HEK293 (cell line): ENCODE data around the gene CFAP20.

Source experiments
- CTCF ChIA-PET: fragments of 350-600 bp; formaldehyde crosslinking; extraction: SDS; loops from one replicate; lab custom pipeline; 2021; ENCODE audit warnings: antibody characterized with exemption; lab: Yijun Ruan, JAX
- POLR2A ChIA-PET: fragments of 300-600 bp; formaldehyde crosslinking; extraction: SDS; loops from one replicate; lab custom pipeline; 2020; ENCODE audit warnings: antibody characterized with exemption, inconsistent platforms; lab: Yijun Ruan, JAX
- H3K27ac ChIP-seq: fragments of 200-500 bp; sonication (Bioruptor generic); 2 replicates; pipeline ENCODE4 v1.5.1; 2014; ENCODE audit warnings: low read depth, low read length, control low read depth, inconsistent platforms; ENCODE audit errors: extremely low read depth
- H3K36me3 ChIP-seq, 2 experiments: fragments of 200-500 bp in 1 of 2; sonication (Bioruptor generic) in 1 of 2; 1 replicate in 1 of 2; 2 replicates in 1 of 2; pipeline ENCODE4 v1.5.1; 2014 to 2017; ENCODE audit warnings: inconsistent platforms in 2 of 2, low read length in 2 of 2; ENCODE audit not compliant: control insufficient read depth in 2 of 2, insufficient read depth in 1 of 2
- H3K4me1 ChIP-seq: fragments of 200-500 bp; sonication (Bioruptor generic); 2 replicates; pipeline ENCODE4 v1.5.1; 2014; ENCODE audit warnings: mild to moderate bottlenecking, low read length, inconsistent platforms; ENCODE audit not compliant: control insufficient read depth, insufficient read depth
- H3K4me3 ChIP-seq: 2 replicates; pipeline ENCODE4 v1.5.1; 2011; ENCODE audit warnings: low read depth, mild to moderate bottlenecking, control low read depth, low read length, moderate library complexity
- H3K9me3 ChIP-seq: fragments of 200-500 bp; sonication (Bioruptor generic); 2 replicates; pipeline ENCODE4 v1.5.1; 2014; ENCODE audit warnings: low read depth, low read length, inconsistent platforms; ENCODE audit not compliant: control insufficient read depth, insufficient read depth
- GFI1B ChIP-seq: fragments of 450-650 bp; formaldehyde crosslinking; IDR thresholded peaks from 2 replicates; pipeline ENCODE4 v1.5.1; 2016; ENCODE audit warnings: missing biosample characterization, missing genetic modification characterization
- KLF8 ChIP-seq: fragments of 450-650 bp; formaldehyde crosslinking; IDR thresholded peaks from 2 replicates; pipeline ENCODE4 v1.5.1; 2016; ENCODE audit warnings: missing biosample characterization, missing genetic modification characterization
- SP7 ChIP-seq: fragments of 450-650 bp; formaldehyde crosslinking; IDR thresholded peaks from 2 replicates; pipeline ENCODE4 v1.5.1; 2016; ENCODE audit warnings: missing biosample characterization, missing genetic modification characterization
- ZBTB1 ChIP-seq: fragments of 450-650 bp; formaldehyde crosslinking; IDR thresholded peaks from 2 replicates; pipeline ENCODE4 v1.5.1; 2016; ENCODE audit warnings: missing biosample characterization, missing genetic modification characterization
- ZBTB26 ChIP-seq: fragments of 450-650 bp; formaldehyde crosslinking; optimal IDR thresholded peaks from 2 replicates; pipeline ENCODE3; 2016; ENCODE audit warnings: missing biosample characterization, mild to moderate bottlenecking, missing genetic modification characterization
- ZNF202 ChIP-seq: fragments of 450-650 bp; formaldehyde crosslinking; IDR thresholded peaks from 2 replicates; pipeline ENCODE4 v1.5.1; 2016; ENCODE audit warnings: missing biosample characterization, missing genetic modification characterization, borderline replicate concordance
- ZNF223 ChIP-seq: fragments of 450-650 bp; formaldehyde crosslinking; IDR thresholded peaks from 2 replicates; pipeline ENCODE4 v1.5.1; 2016; ENCODE audit warnings: missing biosample characterization, missing genetic modification characterization
- ZNF341 ChIP-seq: fragments of 450-650 bp; formaldehyde crosslinking; IDR thresholded peaks from 2 replicates; pipeline ENCODE4; 2016; ENCODE audit warnings: low read depth, missing biosample characterization, missing genetic modification characterization
- ZNF366 ChIP-seq: fragments of 450-650 bp; formaldehyde crosslinking; conservative IDR thresholded peaks from 2 replicates; pipeline ENCODE4 v1.5.1; 2016; ENCODE audit warnings: missing biosample characterization, missing genetic modification characterization
- ZNF423 ChIP-seq: fragments of 450-650 bp; formaldehyde crosslinking; IDR thresholded peaks from 2 replicates; pipeline ENCODE4 v1.5.1; 2016; ENCODE audit warnings: missing biosample characterization, missing genetic modification characterization
- ZNF48 ChIP-seq: fragments of 450-650 bp; formaldehyde crosslinking; IDR thresholded peaks from 2 replicates; pipeline ENCODE4 v1.5.1; 2016; ENCODE audit warnings: missing biosample characterization, missing genetic modification characterization
- ZNF571 ChIP-seq: fragments of 450-650 bp; formaldehyde crosslinking; IDR thresholded peaks from 2 replicates; pipeline ENCODE4 v1.5.0; 2017; ENCODE audit warnings: missing biosample characterization, missing genetic modification characterization
- ZNF585B ChIP-seq: fragments of 450-650 bp; formaldehyde crosslinking; IDR thresholded peaks from 2 replicates; pipeline ENCODE4 v1.5.1; 2016; ENCODE audit warnings: missing biosample characterization, missing genetic modification characterization
- ZNF664 ChIP-seq: fragments of 450-650 bp; formaldehyde crosslinking; IDR thresholded peaks from 2 replicates; pipeline ENCODE4 v1.5.1; 2016; ENCODE audit warnings: missing biosample characterization, missing genetic modification characterization
- ZNF670 ChIP-seq: fragments of 450-650 bp; formaldehyde crosslinking; IDR thresholded peaks from 2 replicates; pipeline ENCODE4 v1.5.1; 2016; ENCODE audit warnings: missing biosample characterization, missing genetic modification characterization, low read depth
- ZSCAN30 ChIP-seq: fragments of 450-650 bp; IDR thresholded peaks from 2 replicates; pipeline ENCODE4 v1.5.1; 2018; ENCODE audit warnings: missing biosample characterization, mild to moderate bottlenecking, missing genetic modification characterization, moderate library complexity
- TF ChIP-seq, protein P1 (sequence below): fragments of 450-650 bp; formaldehyde crosslinking; IDR thresholded peaks from 2 replicates; pipeline ENCODE4 v1.5.1; 2016; ENCODE audit warnings: missing biosample characterization, missing genetic modification characterization
- TF ChIP-seq, protein P2 (sequence below): fragments of 450-650 bp; formaldehyde crosslinking; IDR thresholded peaks from 2 replicates; pipeline ENCODE4 v1.5.1; 2016; ENCODE audit warnings: missing biosample characterization, missing genetic modification characterization, borderline replicate concordance

The CFAP20 gene

DNA sequence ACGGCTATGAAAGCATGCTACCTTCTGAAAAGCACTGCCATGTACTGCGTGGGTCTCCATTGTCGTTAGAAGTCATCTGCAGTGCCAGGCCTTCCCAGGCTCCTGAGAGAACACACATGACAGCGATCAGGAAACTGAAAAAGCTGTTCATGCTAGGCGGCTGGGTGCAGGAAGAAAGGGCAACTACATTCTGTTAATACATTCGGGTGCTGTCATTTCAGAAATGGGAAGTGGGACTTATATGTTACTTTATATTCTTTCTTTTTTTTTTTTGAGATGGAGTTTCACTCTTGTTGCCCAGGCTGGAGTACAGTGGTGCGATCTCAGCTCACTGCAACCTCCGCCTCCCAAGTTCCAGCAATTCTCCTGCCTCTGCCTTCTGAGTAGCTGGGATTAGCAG, 19.9 kb downstream of the CFAP20 start:
- ChIA-PET CTCF (interaction anchor here (0.7 to 4.4 kb wide), 4 partner anchors 9 to 281 kb away, joined by 3 to 28 read pairs (median 9); no protein-coding TSS in a partner anchor), POLR2A (no interaction called here)
- peaks cover 4% of the 10 kb centered on the region; the same call in 1 of the 2 replicates for H3K4me1 ChIP-seq
- peaks cover 4 to 17% of the 10 kb centered on the region in 2 experiments; a peak in 2 of 3 replicates for H3K36me3 ChIP-seq
- no peak overlapping the region for H3K27ac ChIP-seq
- no peak overlapping the region for H3K4me3 ChIP-seq
- no peak for TF ChIP-seq ZBTB1
- TF ChIP-seq ZBTB26 (tag by site-specific recombination): no peak
- TF ChIP-seq ZNF366 (tag by site-specific recombination): no peak
- TF ChIP-seq ZSCAN30 (tag by site-specific recombination): no peak
- no peak for TF ChIP-seq ZNF670 (tag by site-specific recombination)
- no peak for TF ChIP-seq SP7 (tag by site-specific recombination)
- no peak for TF ChIP-seq ZNF223 (tag by site-specific recombination)
- H3K9me3 ChIP-seq: no peaks in the 10 kb centered on the region

- peaks cover 4% of the 10 kb centered on the region; the same call in 1 of the 2 replicates for H3K4me1 ChIP-seq
- no peak overlapping the region for H3K27ac ChIP-seq
- POLR2A ChIA-PET: no interaction called here
- no peak for TF ChIP-seq ZNF585B (tag by site-specific recombination)
- no peak for TF ChIP-seq ZNF423 (tag by site-specific recombination)
- no peak for TF ChIP-seq ZNF48 (tag by site-specific recombination)
- no peak for TF ChIP-seq ZSCAN30 (tag by site-specific recombination)
- TF ChIP-seq KLF8 (tag by site-specific recombination): no peak
- TF ChIP-seq, protein P1, sequence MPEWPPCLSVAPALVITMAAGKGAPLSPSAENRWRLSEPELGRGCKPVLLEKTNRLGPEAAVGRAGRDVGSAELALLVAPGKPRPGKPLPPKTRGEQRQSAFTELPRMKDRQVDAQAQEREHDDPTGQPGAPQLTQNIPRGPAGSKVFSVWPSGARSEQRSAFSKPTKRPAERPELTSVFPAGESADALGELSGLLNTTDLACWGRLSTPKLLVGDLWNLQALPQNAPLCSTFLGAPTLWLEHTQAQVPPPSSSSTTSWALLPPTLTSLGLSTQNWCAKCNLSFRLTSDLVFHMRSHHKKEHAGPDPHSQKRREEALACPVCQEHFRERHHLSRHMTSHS: no peak
- no peak for TF ChIP-seq ZNF571 (tag by site-specific recombination)
- TF ChIP-seq, protein P2, sequence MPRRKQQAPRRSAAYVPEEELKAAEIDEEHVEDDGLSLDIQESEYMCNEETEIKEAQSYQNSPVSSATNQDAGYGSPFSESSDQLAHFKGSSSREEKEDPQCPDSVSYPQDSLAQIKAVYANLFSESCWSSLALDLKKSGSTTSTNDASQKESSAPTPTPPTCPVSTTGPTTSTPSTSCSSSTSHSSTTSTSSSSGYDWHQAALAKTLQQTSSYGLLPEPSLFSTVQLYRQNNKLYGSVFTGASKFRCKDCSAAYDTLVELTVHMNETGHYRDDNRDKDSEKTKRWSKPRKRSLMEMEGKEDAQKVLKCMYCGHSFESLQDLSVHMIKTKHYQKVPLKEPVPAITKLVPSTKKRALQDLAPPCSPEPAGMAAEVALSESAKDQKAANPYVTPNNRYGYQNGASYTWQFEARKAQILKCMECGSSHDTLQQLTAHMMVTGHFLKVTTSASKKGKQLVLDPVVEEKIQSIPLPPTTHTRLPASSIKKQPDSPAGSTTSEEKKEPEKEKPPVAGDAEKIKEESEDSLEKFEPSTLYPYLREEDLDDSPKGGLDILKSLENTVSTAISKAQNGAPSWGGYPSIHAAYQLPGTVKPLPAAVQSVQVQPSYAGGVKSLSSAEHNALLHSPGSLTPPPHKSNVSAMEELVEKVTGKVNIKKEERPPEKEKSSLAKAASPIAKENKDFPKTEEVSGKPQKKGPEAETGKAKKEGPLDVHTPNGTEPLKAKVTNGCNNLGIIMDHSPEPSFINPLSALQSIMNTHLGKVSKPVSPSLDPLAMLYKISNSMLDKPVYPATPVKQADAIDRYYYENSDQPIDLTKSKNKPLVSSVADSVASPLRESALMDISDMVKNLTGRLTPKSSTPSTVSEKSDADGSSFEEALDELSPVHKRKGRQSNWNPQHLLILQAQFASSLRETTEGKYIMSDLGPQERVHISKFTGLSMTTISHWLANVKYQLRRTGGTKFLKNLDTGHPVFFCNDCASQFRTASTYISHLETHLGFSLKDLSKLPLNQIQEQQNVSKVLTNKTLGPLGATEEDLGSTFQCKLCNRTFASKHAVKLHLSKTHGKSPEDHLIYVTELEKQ: no peak
- TF ChIP-seq ZBTB1: no peak
- TF ChIP-seq GFI1B (tag by site-specific recombination): no peak
- TF ChIP-seq ZNF202 (tag by site-specific recombination): no peak
- no peak for TF ChIP-seq ZNF664
- no peak for TF ChIP-seq ZNF341
- H3K4me3 ChIP-seq: no peak overlapping the region
- CTCF ChIA-PET: interaction anchor here (2.8 to 4.4 kb wide), 2 partner anchors 10 to 14 kb away, joined by 12 to 28 read pairs; no protein-coding TSS in a partner anchor
- no peaks in the 10 kb centered on the region for H3K9me3 ChIP-seq
- peaks cover 0 to 1% of the 10 kb centered on the region in 2 experiments; a peak in 2 of 3 replicates for H3K36me3 ChIP-seq
Observed at GRCh38 chr16:58107709-58108108, 21.5 kb downstream of the CFAP20 start.
